ENCODE measurements around the gene WWOX.
A peak's percentile ranks its signal among the peaks of the same experiment; 100 is the strongest.

The WWOX gene

DNA sequence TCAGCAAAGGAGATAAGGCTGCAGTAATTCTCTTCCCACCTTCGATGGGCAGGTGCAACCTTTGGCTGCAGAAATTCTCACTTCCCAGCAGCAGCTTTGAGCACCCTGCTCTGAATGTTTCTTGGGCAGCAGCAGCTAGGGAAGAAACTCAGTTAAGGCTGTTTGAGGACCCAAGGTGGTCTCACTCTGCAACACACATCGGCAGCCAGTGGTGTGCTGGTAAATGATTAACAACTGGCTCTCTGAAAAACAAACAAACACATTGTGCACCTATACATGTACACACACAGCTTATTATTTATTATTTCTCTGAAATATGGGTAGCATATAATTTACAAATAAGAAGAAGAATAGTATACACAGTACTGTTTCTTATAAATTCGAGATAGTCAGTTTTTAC is 685.8 kb downstream of the WWOX start:
- DNase-seq, result no peak

DNA sequence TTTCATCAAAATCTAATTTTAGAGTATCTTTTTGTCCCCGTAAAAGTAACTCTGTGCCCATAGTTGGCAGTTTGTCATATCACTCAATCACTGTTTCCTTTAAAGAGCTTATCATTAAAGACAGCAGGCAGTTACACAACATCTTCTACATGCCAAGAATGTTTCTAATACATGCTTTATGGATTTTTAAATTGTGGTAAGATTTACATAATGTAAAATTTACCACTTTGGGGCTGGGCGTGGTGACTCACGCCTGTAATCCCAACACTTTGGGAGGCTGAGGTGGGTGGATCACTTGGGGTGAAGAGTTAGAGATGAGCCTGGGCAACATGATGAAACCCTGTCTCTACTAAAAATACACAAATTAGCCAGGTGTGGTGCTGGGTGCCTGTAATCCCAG is 687.2 kb downstream of the WWOX start:
- peak in 1 of 2 donors; percentile 11 for DNase-seq

DNA sequence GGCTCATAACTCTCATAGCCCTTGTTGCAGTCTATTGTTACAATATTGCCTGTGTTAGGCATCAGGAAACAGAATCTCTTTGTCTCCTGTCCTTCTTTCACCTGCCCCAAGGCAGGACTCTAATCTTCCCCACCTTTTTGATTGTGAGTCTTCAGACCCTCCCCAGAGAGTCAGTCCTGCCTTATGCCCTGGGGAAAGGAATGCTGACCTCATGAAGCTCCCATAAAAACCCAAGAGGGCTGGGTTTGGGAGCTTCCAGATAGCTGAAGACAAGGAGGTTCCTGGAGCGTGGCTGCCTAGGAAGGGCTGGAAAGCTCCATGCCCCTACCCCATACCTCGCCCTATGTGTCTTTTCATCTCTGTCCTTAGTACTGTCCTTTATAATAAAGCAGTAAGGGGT is 688.8 kb downstream of the WWOX start:
- DNase-seq, result no peak

DNA sequence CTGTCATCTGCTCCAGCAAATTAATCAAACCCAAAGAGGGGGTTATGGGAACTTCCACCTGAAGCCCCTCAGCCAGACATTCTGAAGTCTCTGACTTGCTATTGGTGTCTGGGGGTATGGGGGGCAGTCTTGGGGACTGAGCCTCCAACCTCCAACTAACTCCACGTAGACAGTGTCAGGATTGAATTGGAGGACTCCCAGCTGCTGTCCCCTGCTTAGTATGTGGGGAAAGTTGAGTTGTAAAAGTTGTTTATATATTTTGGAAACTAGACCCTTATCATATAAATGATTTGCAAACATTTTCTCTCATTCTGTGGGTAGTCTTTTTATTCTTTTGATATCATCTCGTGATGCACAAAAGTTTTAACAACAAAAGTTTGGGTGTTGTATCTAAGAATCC is 689.2 kb downstream of the WWOX start:
- no peak for DNase-seq

DNA sequence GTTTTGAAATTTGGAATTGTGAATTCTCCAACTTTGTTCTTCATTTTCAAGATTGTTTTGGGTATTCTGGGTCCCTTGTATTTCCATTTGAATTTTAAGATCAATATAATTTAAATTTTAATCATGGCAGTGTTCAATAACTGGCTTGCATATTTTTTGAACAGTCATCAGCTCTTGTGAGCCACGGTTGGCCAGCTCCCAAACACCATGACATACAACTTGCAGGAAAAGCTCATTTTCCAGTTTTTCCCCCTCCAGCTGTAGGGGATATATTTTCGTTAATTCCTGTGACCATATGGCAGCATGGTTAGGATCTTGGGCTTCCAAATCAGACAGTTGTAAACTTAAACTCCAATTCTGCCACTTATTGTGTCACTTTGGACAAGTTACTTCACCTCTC is 690.1 kb downstream of the WWOX start:
- no peak for DNase-seq

DNA sequence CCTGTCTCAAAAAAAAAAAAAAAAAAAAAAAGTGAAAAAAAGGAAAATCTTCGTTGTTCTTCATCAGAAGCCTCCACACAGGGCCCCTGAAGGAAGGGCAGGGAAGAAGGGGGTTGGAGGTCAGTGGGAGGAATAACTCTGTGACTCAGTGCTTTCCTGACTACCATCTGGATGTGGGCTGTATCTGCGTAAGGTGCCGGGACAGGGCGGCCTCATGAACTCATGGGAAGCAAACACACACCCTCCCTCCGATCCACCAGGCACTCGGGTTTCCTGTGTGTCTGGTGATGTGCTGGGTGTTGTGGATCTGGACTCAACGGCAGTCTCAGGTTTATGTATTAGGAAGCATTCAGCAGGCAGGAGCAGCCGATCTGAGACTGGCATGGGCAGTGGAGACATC is 691.6 kb downstream of the WWOX start:
- DNase-seq, result no peak

DNA sequence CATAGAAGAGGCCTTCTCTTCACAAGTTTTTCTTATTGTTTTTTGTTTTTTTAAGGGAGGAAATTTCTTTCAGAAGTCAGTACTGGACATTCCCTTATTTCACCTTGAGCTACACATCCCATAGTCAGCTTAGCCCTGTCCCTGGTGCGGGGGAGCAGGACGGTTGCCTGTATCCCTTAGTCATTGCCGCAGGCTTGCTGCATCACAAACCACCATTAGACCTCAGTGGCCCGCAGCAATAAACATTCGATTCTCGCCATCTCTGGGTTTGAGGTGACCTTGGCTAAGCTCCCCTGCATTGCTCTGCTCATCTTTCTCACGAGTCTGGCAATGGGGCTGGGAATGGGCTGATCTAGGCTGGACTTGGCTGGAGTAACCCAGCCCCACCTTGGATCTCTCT is 692.5 kb downstream of the WWOX start:
- no peak for DNase-seq

DNA sequence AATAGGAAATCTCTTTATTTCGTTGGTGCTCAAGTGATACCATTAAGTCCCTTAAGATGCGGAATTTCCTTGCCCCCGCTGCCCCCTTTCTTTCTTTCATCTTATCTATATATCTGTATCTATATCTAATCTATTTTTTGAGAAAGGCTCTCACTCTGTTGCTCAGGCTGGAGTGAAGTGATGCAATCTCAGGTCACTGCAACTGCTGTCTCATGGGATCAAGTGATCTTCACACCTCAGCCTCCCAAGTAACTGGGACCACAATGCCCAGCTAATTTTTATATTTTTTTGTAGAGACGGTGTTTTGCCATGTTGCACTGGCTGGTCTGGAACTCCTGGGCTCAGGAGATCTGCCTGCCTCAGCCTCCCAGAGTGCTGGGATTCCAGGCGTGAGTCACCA is 693.5 kb downstream of the WWOX start:
- no peak for DNase-seq

DNA sequence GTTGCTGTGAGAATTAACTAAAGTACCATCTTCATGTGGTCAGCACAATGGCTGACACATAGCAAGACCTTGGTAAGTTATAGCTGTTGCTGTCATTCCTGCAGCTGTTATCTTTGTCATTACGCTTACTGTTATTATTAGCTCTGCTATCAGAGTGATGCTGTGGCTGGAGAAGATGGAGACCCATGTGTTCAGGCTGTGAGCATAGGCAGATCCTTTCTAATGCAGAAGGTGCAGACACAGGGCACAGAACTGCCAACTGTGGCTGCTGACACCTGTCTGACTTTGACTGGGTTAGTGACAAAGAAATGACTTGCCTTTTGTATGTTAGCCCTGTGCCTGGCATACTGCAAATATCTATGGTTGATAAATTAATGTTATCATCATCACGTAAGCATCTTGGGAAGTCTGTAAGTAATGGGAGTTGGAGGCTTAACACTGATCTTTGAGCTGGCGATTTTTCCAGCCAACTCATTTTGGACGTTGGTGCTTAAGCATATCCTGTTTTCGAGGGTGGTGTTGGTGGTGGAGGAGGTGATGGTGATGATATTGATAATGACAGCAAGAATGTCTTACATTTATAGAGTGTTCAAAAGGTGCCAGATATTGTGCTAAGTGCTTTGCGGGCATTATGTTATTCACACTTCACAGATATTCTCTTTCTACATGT is 695.3 kb downstream of the WWOX start:
- DNase-seq, result no peak

DNA sequence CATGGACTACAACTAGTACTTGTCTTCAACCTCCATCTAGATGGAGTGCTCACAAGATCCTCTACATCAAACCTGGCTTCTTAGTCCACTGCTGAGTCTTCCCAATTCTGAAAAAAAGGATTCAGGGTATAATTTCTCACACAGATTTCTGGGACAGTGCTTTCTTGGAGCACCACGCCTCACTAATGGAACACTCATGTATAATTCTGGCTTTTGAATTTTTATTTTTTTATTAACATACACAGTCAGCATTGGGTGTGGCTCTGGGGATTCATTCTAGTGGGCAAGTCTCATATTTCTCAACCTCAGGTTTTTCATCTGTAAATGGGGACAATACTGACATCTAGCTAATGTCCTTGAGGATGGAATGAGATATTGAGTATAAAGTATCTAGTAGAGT is 696.0 kb downstream of the WWOX start:
- DNase-seq, result no peak

DNA sequence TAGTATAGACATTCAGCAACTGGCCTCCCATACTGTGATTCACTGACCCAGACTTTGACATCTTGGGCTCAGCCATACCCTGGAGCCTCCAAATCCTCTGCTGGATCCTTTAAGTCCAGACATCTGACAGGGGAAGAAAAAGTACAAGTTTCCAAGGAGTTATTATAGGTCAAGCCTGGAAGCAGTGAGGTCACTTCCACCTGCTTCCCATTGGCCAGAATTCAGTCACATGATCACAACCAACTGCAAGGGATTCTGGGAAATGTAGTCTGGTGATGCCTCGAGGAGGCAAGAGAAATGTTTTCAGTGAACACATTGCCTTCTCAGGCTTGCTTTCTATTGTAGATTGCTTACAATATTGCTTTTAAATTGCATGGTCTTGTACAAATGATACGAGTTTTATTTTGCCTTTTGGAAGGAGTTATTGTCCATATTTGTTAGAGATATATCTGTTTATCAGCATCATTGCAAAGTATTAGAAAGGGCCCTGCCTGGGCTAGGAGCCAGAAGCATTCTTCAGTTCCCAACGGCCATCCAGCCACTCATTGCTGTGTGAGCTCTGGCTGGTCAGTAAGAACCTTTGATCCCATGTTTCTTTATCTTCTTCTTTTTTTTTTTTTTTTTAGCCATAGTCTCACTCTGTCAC is 696.9 kb downstream of the WWOX start:
- DNase-seq, result peak; percentile 63 to 77

DNA sequence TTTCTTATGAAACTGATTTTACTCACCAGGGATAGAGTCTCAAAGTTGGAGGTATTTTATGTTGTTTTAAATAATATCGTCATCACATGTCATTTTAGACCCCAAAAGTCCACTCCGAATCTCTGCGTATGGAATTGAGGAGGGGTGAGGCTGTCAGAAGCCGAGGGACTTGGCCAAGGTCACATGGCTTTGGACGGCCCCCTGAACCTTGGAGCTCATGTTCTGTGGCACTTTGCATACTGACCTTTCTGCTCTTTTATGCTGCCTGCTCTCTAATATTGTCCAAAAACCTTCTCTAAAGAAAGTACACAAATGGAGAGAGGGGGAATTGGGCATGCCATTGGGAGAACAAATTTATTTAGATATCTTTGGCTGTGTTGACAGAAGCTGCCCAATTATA is 700.0 kb downstream of the WWOX start:
- DNase-seq, result no peak

DNA sequence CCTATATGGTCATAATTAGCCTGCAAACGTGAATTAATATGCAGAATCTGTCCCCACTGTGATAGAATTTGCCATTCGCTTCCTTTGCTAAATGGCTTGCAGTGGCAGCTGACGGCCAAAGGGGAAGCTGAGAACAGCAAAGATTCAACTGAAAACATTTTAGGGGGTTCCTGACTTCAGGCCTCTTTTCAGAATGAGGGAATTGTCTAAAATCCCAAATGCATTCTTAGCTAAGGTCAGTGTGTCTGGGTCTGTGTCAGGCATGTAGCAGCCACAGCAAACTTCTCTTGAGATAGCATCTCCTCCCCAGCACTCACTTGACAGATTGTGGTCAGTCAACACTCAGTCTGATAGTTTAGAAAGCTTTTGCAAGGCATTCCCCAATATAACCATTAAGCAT is 701.1 kb downstream of the WWOX start:
- no peak for DNase-seq

DNA sequence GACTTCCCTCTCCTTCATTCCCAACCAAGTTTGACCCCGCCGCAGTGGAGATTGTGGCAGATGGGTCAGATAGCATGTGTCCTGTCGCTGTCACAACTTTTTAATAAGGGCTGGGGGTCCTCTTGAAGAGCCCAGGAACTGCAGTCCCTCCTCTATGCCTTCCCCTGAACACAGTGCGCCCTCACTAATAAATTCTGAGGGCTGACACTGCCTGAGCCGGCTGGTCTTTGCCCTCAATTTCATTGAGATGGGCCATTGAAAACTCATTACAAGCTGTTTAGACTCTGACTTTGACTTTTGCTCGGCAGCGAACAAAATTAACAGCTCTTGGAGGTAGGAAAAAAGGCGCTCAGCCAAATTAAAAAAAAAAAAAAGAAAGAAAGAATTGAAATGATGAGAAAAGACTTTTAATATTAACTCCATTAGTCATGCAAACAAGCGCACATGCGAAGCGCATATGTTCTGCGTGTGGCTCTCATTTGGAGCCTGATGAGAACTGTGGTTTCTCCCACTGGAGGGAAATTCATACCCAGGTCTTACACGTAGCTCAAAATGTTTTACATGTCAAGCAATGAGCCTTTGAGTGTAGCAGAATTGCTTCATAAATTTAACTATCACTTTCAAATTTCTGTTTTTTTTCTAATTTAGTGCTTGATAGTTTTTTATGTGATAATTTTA is 704.7 kb downstream of the WWOX start:
- DNase-seq, result no peak

DNA sequence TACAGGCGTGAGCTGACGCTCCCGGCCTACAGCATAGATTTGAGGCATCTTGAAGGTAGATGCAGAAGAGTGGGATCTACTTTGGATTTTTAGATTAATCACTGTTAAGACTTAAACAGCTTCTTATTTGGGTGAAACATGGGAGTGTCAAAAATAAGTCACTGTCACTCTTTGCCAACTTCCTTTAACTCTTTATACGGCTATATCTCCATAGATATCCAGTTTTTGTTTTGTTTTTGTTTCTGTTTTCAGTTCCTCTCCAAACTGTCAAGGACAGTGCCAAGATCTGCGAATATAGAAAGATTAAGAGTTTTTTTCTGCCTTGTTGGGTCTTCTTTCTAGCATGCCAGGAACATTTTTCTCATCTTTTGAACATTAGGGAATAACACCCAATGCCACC is 706.1 kb downstream of the WWOX start:
- peak; percentile 12 to 44 for DNase-seq

DNA sequence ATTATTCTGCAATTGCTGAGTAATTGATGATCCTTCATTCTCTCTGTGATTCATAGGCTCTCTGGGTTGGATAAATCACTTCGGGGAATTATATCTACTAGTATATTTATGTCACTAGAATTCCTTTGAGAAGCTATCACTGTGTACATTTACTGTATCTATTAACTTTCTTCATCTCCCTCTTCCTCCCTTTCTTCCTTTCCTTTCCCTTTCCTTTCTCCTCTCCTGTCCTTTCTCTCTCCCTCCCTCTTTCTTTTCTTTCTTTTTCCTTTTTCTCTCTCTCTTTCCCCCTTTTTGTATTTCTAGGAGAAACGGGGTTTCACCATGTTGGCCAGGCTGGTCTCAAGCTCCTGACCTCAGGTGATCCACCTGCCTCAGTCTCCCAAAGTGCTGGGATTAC is 711.8 kb downstream of the WWOX start:
- DNase-seq, result no peak

DNA sequence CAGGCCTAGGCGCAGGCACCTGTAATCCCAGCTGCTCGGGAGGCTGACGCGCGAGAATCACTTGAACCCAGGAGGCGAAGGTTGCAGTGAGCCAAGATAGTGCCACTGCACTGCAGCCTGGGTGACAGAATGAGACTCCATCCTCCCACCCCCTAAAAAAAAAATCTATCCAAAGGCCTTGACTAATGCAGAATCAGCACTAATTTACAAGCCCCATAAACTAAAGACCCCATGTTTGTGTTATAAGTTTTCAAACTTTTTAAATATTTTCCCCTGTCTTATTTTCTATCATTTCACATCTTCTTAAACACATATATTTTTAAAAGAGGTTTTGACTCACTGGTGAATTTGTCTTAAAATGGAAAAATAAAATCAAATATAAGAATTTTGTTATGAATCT is 713.1 kb downstream of the WWOX start:
- DNase-seq, result no peak

DNA sequence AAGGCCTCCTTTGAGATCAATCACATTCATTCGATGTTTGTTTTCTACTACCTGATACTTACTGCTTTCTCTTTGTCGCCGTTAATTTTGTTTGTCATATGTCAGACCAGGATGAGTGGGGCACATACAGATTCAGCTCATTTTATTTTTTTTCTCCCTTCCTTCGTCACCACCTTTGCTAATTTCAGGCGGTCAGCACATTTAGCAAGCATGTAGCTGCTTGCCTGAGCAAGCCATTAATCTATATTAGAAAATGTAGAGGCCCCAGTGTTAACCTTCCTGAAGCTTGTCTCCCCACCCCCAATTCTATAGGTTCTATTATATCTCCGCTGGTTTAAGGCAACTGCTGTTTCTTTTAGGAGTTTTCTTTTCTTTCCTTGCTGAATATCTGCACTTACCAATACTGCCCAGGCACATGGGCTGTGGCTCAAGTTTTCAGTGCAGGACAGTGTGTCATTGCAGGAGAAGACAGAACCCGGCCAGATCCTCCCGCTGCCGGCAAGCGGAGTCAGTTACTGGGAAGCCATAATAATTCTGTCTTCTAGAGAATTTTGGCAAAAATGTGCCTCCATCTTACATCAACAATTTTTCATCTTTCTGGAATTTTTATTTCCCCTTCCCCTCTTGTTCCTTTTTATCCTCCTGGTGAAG is 714.3 kb downstream of the WWOX start:
- no peak for DNase-seq

DNA sequence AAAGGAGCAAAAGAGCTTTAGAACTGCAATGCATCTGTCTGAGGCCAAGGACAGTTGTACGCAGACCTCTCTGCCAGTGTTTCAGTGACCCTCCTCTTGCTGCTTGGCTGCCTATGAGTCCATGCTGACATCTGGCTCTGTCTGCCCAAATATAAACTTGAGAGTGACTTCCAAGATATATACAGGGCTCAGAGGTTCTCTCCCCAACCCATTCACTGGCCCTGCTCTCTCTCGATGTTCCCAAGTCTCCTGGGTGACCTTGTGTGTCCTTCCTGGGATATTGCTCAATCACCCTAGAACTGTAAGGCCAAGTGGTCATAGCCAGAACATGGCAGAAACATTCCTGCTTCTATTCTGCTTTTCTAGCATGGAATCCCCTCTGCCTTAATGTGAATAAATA is 716.3 kb downstream of the WWOX start:
- DNase-seq, result no peak

DNA sequence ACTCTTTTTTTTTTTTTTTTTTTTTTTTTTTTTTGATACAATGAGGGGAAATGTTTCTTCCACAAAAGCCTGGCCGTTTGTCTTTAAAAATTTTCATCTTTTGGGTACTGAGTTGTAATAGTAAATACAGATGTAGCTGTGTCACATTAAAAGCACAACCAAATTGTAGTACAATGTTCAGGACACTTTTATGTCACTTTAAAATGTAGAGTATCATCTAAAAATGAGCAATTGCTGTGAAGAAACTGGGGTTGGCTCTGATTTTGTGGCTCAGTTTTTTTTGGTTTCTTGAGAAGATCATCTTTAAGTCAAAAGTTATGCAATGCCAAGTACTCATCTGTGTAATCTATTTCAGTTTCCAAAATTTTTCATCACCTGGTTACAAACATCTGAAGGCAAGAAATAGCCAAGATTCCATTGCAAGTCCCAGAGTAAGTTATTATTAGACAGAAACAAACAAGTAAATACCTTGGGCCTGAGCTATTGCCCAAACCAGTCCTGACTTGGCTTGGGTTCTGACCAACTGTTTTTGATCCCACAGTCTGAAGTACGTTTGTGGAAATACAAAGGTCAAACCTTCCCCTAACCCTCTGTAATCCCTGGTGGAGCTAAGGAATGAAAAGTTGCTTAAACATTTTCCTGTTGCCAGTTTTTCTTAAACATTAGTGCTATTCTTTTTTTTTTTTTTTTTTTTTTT is 717.2 kb downstream of the WWOX start:
- no peak for DNase-seq

DNA sequence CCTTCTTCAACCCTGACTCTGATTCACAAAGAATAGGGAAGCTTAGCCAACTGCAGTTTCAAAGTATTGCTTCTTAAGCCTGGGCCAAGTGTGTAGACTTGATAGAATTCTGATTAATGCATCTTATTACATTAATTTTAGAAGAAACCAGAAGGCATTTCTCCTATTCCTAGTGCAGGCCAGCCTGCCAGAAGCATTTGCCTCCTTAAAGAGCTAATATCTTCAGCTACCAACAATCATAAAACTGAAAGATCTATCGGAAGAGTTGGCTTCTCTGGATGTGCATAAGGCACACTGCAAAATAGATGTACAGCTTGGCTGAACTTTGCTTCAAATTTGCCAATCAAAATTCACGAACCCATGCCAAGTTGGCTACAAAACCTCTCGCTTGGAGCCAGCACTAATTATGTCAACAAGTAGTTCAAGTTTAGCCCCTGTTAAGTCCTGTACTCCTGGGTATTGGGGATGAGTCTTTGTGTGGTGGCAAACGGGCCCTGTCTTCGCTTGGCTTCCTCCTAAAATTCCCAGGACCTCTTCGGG is 717.8 kb downstream of the WWOX start:
- no peak for DNase-seq

DNA sequence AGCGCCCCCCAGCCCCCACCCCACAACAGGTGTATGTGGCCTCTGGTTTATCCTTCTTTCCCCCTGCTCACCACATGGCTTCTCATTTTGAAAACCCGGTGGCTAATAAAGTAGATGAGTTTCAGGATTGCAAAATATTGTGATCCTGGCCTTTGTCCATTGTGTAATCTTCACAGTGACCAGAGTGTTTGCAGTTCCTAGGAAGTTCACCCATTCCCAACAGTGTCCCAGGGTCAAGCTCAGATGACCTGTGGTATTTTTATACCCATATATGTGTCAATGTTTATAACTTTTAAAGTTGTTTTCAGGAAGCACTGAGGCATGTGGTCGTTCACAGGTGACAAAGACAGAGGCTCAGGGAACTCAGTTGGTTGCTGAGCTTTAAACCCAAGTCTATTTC is 721.9 kb downstream of the WWOX start:
- no peak for DNase-seq

DNA sequence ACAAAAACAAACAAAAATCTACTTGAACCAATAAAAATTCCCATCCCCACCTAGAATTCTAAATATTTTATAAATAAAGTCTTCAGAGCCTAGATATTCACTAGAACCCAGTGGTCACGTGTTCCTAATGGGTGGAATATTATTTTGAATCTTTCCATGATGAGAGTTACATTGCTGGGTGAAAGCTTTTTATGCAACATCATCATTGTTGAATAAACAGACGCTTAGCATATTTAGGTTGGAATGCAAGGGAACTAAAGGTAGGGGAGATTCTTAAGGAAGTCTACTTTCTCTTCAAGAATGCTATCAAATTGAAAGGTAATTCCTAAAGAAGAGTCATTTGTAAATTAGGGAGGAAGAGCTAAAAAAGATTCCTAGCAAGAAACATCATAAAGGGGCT is 723.1 kb downstream of the WWOX start:
- no peak for DNase-seq

All from inflammatory macrophage treated with lipopolysaccharide for 1 hour (primary cell).